ENCODE measurements around the gene ANKS3. TPM values are rescaled to one million over a fixed set of nuclear protein-coding genes. Genes with fewer than 3 reads are reported as not detected.

The ANKS3 gene
- total RNA-seq, 1 donor from 2014 or later: 26.1 TPM

DNA sequence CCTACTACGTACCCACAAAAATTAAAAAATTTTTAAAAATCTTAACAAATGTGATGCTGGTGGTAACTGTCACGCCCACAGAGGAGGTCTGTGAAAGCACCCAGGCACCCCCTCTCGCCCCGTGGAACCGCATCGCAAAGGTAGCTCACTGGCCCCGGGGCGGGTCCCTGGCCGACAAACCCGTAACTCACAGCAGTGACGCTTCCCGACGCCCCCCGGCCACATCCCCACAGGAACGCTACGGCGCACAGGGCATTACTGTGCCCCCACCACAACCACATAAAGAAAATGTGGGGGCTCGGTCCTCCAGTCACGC, 366 bp downstream of the ANKS3 start:
- DNase-seq (ENCODE audit: low spot score in 2 of 2) (no peak), FAIRE-seq (no peak)

DNA sequence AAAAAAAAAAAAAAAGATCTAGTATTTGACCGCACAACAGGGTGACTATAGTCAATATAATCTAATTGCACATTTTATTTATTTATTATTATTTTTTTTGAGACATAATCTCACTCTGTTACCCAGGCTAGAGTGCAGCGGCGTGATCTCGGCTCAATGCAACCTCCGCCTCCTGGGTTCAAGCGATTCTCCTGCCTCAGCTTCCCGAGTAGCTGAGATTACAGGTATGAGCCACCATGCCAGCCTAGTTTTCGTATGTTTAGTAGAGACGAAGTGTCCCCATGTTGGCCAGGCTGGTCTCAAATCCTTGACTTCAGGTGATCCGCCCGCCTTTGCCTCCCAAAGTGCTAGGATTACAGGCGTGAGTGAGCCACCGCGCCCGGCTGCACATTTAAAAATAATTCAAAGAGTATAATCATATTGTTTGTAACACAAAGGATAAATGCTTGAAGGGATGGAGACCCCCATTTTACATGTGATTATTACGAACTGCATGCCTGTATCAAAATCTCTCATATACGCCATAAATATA, 794 bp downstream of the ANKS3 start:
- no peak for DNase-seq (ENCODE audit: low spot score in 2 of 2)
- FAIRE-seq: no peak

DNA sequence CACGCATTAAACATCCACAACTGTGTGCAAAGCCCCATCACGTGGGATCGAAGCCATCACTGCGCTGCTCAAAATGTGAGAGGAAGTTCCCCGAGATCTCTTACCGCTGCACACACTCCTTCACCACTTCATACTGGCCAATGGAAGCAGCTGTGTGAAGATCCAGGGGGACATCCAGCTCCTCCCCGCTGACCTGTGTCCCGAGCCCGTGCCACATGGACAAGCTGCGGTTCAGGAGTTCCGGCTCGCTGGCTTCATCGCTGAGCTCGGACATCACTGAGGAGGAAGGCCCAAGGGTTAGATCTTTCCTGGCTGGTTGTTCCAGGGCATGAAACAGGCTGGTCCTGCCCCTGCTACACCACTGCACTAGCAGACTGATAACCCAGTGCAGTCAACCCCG, 4.2 kb downstream of the ANKS3 start:
- FAIRE-seq (no peak), DNase-seq (ENCODE audit: low spot score in 2 of 2) (no peak)

DNA sequence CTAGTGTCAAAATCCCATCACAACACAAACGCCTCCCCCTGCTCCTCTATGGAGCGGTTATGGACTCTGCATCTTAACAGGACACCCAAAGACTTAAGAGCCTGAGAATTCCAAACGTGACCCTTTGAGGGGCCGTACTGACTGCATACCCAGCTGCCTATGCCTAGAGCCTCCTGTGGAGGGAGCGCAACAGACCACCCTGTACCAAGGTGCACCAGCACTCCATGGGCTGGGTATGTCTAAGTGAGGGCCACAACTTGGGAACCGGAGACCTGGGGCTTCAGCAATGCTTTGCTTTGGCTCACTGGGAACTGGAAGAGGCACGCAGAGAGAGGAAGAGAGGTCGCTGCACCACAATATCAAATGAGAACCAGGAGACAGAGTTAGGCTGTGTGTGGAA, 5.4 kb downstream of the ANKS3 start:
- FAIRE-seq: no peak
- DNase-seq (ENCODE audit: low spot score in 2 of 2): no peak

DNA sequence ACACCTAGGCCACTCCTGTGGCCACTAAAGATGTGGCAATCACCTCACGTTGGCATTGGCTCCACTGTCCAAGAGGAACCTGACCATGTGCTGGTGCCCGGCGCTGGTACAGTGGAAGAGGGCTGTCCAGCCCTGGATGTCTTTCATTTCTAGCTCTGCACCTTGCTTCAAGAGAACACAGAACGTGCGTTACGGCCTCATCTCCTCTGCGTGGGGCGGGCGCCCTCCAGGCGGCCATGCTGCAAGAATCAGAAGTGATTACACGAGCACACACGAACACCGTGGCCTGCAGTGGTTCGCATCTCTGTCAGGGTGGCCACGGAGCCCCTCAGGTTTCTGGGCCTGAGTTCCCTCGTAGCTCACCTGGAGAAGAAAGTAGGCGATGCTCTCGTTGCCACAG, 7.5 kb downstream of the ANKS3 start:
- DNase-seq (ENCODE audit: low spot score in 2 of 2) (no peak), FAIRE-seq (no peak)

DNA sequence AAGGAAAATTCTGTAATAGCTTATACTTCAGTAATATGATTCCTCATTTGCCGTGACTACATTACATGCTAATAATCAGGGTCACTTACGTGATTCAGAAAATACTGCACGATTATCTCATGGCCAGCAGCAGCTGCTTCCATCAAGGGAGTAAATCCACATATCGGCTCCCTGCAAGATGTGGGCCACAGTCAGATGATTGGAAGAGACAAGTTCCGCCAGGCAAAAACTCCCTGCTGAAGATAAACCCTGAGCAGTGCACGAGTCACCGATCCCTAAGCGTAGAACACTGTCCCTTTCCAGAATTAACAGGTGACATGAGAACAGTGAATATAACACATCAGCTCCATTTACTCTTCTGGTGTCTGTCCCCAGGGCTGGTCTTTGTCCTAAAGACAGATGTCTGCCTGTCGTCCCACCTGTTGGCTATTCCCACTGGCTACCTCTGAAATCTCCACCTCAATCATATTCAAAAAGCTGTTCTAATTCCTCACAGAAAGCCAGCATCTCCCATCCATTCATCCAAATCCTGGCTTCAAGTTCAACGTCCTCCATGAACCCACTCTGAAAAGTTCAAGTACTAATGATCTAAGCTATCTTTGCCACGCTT, 9.3 kb downstream of the ANKS3 start:
- FAIRE-seq: no peak
- no peak for DNase-seq (ENCODE audit: low spot score in 2 of 2)

DNA sequence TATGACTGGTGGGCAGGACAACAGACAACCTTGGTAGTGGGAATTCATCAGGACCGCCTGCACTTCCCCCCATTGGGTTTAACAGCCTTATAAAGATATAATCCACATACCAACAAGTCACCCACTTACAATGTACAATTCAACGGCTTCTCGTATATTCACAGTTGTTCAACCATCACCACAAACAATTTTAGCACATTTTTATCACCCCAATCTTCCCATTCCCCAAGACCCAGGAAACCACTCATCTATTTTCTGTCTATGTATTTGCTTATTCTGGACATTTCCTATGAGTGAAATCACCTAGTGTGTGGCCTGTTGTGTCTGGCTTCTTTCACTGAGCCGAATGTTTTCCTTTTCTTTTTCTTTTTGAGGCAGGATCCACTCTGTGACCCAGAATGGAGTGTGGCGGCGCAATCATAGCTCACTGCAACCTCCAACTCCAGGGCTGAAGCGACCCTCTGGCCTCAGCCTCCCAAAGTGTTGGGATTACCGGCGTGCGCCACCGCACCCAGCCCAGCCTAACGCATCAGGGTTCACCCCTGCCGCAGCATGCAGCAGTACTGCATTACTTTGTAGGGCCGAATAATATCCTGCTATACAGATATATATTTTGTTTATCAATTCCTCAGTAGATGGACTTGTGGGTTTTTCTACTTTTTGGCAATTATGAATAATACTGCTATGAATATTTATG, 10.9 kb downstream of the ANKS3 start:
- FAIRE-seq (no peak), DNase-seq (ENCODE audit: low spot score in 2 of 2) (no peak)

DNA sequence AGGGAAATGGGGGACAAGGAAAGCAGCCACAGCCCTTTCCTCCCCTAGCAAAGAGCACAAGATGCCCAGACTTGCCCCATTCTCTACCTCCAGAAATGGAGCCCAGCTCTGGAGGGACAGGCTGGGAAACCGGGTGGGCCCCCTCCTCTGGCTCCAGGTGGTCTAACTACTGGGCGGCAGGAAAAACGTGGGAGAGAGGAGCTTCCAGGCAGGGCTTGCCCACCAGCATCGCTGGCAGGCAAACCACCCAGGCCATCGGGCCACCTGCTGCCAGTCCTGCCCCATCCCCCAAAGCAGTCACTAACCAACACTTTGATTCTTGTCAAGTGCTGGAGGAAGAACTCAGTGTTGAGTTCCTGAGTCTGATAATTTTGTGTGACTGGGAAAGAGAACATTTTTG, 15.6 kb downstream of the ANKS3 start:
- no peak for FAIRE-seq
- no peak for DNase-seq (ENCODE audit: low spot score in 2 of 2)

DNA sequence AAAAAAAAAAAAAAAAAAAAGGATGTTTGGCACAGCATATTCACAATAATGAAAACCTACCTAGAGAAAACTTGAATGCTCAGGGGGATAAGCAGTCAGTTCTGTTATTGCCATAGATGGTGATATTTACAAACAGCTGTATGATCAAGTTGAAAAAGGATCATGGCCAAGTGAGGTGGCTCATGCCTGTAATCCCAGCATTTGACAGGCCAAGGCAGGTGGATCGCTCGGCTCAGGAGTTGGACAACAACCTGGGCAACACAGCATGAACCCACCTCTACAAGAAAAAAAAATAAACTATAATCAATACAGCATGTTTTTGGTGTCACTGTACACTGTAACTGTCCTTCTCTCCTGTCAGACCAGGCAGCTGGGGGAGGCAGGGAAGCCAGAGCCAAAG, 19.1 kb downstream of the ANKS3 start:
- DNase-seq (ENCODE audit: low spot score in 2 of 2) (no peak), FAIRE-seq (no peak)

DNA sequence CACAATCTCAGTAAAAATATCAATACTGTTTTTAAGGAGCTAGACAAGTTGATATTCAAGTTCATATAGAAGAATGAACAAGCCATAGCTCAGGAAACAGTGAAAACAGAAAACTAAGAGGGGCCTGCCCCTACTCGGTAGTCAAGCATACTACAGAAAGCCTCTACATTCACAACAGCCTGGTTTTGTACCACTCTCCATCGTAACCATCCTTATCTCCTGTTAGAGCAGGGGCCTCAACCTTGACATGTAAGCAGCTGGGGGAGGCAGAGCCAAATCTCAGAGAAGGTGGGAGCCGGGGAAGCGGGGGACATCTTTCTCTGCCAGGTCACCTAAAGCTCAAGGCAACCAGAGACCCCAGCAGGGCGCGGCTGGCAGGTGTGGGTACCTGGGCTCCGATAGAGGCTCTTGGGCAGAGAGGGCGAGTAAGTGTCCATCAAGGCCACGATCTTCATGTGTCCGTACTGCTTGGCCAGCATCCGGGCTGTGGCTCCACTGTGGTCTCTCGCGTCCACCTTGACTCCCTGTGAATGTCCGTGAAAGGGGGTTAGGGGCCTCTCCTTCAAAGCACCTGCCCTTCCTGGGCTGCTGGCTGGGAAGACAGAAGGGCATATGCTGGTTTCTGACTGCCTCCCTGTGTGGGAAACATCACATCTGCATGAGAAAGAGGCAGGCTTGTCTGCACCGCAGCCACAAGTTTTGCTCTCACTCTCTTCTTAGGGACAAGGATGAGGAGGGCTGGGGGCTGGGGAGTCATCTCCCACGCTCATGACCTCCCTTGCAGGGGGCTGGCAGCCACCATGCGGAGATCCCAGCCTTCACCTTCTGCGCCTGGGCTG, 20.2 kb downstream of the ANKS3 start:
- no peak for DNase-seq (ENCODE audit: low spot score in 2 of 2)
- FAIRE-seq: no peak

DNA sequence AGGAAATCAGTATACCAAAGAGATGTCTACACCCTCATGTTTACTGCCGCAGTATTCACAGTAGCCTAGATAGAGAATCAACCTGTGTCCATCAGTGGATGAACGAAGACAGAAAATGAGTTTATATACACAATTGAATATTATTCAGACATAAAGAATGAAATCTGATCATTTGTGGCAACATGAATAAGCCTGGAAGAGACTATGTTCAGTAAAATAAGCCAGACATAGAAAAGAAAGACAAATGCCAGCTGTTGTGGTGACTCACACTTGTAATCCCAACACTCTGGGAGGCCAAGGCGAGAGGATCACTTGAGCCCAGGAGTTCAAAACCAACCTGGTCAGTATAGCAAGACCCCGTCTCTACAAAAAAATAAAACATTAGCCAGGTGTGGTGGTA, 24.6 kb downstream of the ANKS3 start:
- DNase-seq (ENCODE audit: low spot score in 2 of 2): no peak
- no peak for FAIRE-seq

DNA sequence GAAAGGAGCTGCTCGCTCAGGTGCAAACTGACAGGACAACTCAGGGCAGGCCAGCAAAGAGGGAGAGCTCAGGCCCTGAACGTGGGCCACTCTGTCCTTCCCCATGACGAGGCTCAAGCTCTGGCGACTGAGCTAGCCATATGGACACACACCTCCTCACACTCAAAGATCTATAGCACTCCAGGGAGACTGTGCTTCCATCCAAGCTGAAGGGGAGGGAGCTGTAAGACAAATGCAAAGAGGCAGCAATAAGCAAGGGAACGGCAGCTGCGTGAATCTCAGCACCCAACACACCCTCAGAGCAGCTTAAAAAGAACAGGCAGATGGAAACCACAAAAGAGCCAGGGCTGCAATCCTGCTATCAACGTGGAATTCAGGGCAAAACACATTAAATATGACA, 27.2 kb downstream of the ANKS3 start:
- no peak for FAIRE-seq

DNA sequence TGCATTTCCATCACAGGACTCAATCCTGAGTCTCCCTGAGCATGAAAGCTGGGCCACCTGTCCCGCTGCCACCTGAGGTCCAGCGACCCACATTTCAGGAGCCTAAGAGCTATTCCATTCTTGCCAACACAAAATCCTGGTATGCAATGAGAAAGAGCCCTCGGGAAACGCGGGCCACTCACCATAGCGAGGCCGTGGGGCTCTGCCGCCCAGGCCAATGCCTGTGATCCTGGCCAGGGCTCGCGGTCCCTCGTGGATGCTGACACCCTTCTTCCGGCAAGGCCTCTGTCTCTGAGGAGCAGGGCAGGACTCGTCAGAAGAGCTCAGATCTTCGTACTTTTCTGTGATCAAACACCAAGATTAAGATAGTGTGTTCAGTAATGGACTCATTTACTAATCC, 29.2 kb downstream of the ANKS3 start:
- no peak for FAIRE-seq
- DNase-seq (ENCODE audit: low spot score in 2 of 2): no peak

More for the DNA sequence above, 27.2 kb downstream of the ANKS3 start:
- no peak for DNase-seq (ENCODE audit: low spot score in 2 of 2)

DNA sequence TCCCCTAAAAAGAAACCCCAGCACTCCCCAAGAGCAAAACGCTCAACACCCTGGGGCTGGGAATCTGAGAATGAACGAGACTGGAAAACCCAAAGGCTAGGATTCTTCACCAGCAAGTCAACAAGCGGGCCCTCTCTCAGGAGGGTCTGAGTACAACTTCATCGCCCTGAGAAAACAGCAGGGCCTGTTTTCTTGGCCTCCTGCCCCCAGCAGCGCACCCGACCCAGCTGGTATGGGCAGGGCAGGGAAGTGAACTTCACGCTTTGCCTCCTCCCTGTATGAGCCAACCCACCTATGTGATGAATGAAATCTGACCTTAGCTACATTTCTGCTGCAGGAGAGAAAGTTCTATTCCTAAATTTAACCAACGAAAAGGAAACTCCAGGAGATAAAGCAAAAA, 29.6 kb downstream of the ANKS3 start:
- FAIRE-seq: no peak
- DNase-seq (ENCODE audit: low spot score in 2 of 2): no peak

DNA sequence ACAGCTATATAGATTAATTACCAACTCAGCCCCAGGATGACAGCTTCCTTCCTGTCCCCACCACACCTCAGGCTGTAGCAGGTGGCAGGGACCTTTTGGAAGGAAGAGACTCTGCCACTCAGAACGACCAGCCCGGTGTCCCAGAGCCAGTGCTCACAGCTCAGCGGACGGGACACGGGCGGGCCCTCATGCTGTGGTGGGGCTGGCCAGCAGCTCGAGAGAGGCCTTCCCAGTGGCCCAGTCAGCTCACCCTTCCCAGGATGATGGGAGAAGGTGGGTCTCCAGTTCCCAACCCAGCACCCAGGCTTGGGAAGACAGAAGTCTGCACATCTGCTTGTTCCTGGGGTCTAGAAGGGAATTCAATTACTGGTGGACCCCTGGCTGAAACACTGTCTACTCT, 30.2 kb downstream of the ANKS3 start:
- DNase-seq (ENCODE audit: low spot score in 2 of 2) (no peak), FAIRE-seq (no peak)

DNA sequence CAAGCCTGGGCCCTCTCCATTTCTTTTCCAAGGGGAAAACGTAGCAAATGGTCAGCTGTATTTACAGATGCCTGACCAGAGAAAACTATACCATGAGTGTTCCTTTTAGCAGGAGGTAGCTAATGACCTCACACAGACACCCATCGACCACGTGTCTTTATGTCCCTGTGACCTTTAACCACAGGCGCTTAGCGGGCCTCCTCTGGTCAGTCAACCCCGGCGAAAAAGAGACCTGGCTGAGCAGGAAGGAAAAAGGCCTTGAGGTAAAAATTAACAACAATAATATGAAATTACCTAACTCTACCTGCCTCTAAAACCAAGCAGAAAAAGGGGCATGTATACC, 31.6 kb downstream of the ANKS3 start:
- DNase-seq (ENCODE audit: low spot score in 2 of 2) (no peak), FAIRE-seq (no peak)

DNA sequence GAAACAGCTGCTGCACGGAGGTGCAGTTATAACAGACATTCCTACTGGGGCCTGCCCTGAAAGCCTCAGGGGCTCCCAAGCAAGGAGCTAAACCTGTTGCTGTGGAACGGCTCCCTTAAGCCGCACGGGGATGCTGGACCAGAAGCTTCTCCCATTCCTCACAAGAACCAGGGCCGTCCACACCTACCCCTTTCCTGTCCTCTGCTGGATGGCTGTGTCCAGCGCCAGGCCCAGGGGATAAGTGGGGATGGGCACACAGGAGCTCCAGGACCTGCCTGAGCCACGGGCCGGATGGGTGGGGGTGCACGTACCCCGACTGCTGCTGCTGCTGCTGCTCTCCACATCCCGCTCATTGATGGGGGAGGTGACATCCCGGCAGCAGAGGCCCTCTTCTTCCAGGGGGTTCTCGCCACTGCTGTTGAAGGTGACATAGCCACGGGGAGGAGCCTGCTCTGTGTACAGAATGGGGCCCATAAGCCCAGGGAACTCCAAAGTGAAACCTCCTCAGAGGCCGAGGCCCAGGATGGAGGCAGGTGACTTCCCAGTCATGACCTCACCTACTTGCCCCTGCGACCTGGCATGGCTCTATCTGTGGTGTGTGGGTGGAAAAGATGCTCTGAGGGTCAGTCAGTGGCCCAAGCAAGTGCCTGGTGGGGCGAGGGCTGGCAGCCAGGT, 32.1 kb downstream of the ANKS3 start:
- no peak for DNase-seq (ENCODE audit: low spot score in 2 of 2)
- no peak for FAIRE-seq

DNA sequence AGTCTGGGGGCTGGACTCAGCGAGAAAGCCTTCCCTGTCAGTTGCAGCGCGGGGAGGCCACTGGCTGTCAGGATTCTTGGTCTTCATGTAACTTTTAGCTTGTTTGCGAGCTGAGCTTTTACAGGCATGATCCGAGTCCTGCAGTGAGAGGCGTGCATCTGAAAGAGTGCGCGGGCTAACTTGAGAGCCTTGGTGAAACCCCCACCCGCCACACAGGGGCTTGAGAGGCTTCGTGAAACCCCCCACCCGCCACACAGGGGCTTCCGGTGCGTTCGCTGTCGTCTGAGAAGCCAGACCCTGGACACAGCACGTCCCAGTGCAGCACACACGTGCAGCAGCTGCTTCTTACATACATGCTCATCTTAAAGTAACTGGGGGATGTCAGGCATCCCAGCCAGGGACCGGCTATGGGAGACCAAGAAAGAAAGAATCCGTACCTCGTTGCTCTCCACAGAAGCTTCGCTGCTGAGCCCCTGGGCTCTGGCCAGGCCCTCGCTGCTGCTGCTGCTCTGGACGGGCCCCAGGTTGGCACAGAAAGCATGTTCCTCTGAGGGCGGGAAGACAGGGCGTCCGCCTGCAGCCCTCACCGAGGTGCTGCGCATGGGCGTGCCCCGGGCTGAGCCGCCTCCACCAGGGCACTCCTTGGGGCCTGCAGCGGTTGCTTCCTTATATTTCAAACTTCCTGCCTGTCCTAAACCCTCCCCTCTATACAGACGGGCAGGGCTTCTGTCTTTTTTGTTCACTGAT, 32.9 kb downstream of the ANKS3 start:
- FAIRE-seq (no peak), DNase-seq (ENCODE audit: low spot score in 2 of 2) (no peak)

DNA sequence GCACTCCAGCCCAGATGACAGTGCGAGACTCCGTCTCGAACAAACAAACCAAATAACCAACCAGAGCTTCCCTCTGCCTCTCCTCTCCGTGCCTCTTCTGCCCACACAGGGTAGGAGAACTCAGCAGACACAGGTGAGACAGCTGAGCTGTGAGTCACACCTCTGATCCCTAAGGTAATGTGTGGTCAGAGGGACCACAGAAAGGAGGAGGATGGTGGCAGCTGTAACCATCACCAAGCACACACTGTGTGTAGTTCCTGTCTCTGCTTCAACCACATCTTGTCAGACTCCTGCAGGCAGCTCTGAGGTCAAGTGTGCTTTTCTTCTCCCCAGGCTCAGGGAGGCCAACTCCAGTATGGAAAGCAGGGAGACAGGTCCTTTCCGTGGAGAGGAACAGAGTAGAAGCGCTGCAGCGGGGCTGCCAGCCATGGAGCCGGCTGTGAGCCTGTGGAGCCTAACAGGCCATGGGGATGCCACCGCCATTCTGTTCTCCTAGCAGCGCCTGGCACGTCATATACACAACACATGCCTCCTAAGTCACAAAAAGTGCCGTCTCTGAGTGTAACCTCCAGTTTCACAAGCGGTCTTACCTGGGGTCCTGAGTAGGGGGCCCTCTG, 33.6 kb downstream of the ANKS3 start:
- FAIRE-seq: no peak
- no peak for DNase-seq (ENCODE audit: low spot score in 2 of 2)

DNA sequence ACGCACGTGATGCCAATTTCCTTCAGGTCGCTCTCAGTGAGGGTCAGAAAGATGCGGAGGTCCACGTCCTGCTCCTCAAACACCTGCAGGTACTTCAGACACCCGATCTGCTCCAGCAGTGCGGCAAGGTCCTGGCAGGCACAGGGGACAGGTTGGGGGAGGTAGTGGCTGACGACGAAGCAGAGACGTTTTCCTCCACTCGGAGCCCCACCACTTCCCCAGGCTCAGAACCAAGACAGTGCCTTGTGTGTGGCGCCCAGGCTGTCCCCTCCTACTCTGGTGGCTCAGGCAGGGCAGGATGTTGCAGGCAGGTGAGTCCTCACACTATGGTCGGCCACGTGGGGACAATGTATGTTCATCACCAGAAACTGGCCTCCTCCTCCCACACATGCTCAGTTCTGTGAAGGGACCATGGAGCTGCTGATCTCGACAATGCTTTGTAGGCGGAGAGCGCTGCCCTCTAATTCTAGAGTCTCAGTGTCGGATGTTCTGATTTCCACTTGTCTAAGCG, 35.0 kb downstream of the ANKS3 start:
- no peak for DNase-seq (ENCODE audit: low spot score in 2 of 2)
- no peak for FAIRE-seq
